ENCODE data around the gene GRAMD2B. TPM values are rescaled to one million over a fixed set of nuclear protein-coding genes. Genes with fewer than 3 reads are reported as not detected.
"Not testable (repeated sequence)": the region's sequence is repeated elsewhere in the genome, so short reads cannot be mapped to it uniquely, and the experiment has no call there.

Gene GRAMD2B
- total RNA-seq, 2 donors from 2014 or later, result 20.9 to 21.0 TPM

GRCh38 chr5:126468091-126468490 is 44.9 kb downstream of the GRAMD2B start:
- intact Hi-C loops (cut with DNase I), result no loop called here
- DNase-seq (ENCODE audit: low spot score), result no peak

- no peak for DNase-seq (ENCODE audit: low spot score)
- intact Hi-C loops (cut with DNase I), result loop anchor here in 1 of 2 donors (10.0 kb wide), 1 partner anchor 45 kb away; the partner anchor contains the start of gene GRAMD2B
These were observed 46.5 kb downstream of the GRAMD2B start for GRCh38 chr5:126469536-126470316.

- DNase-seq (ENCODE audit: low spot score), result not testable (repeated sequence)
- intact Hi-C loops (cut with DNase I), result loop anchor here in 1 of 2 donors (10.0 kb wide), 1 partner anchor 46 kb away; the partner anchor contains the start of gene GRAMD2B
These were observed 47.3 kb downstream of the GRAMD2B start for GRCh38 chr5:126470529-126470928.

GRCh38 chr5:126471247-126471646 is 48.0 kb downstream of the GRAMD2B start:
- intact Hi-C loops (cut with DNase I), result loop anchor here in 1 of 2 donors (10.0 kb wide), 1 partner anchor 46 kb away; the partner anchor contains the start of gene GRAMD2B
- no peak for DNase-seq (ENCODE audit: low spot score)

- no peak for DNase-seq (ENCODE audit: low spot score)
- intact Hi-C loops (cut with DNase I), result loop anchor here in 1 of 2 donors (10.0 kb wide), 1 partner anchor 47 kb away; the partner anchor contains the start of gene GRAMD2B
These were observed 48.8 kb downstream of the GRAMD2B start for GRCh38 chr5:126471875-126472537.

GRCh38 chr5:126472538-126472889 is 49.3 kb downstream of the GRAMD2B start:
- DNase-seq (ENCODE audit: low spot score), result no peak
- intact Hi-C loops (cut with DNase I), result loop anchor here in 1 of 2 donors (10.0 kb wide), 1 partner anchor 48 kb away; the partner anchor contains the start of gene GRAMD2B

GRCh38 chr5:126477294-126478117 is 54.3 kb downstream of the GRAMD2B start:
- DNase-seq (ENCODE audit: low spot score), result no peak
- intact Hi-C loops (cut with DNase I), result loop anchor here in 1 of 2 donors (10.0 kb wide), 1 partner anchor 53 kb away; the partner anchor contains the start of gene GRAMD2B

- no peak for DNase-seq (ENCODE audit: low spot score)
- intact Hi-C loops (cut with DNase I), result loop anchor here in 1 of 2 donors (10.0 kb wide), 1 partner anchor 55 kb away; the partner anchor contains the start of gene GRAMD2B
These were observed 56.6 kb downstream of the GRAMD2B start for GRCh38 chr5:126479810-126480209.

- DNase-seq (ENCODE audit: low spot score), result no peak
- intact Hi-C loops (cut with DNase I), result no loop called here
These were observed 57.6 kb downstream of the GRAMD2B start for GRCh38 chr5:126480824-126481223.

GRCh38 chr5:126481243-126481642 is 58.0 kb downstream of the GRAMD2B start:
- no peak for DNase-seq (ENCODE audit: low spot score)
- intact Hi-C loops (cut with DNase I), result no loop called here

- intact Hi-C loops (cut with DNase I), result no loop called here
- no peak for DNase-seq (ENCODE audit: low spot score)
These were observed 59.4 kb downstream of the GRAMD2B start for GRCh38 chr5:126482591-126482990.

GRCh38 chr5:126483156-126483555 is 59.9 kb downstream of the GRAMD2B start:
- no peak for DNase-seq (ENCODE audit: low spot score)
- intact Hi-C loops (cut with DNase I), result no loop called here

- no peak for DNase-seq (ENCODE audit: low spot score)
- intact Hi-C loops (cut with DNase I), result no loop called here
These were observed 61.0 kb downstream of the GRAMD2B start for GRCh38 chr5:126484253-126484652.

- DNase-seq (ENCODE audit: low spot score), result no peak
- intact Hi-C loops (cut with DNase I), result no loop called here
These were observed 63.1 kb downstream of the GRAMD2B start for GRCh38 chr5:126486332-126486731.

GRCh38 chr5:126487596-126487995 is 64.4 kb downstream of the GRAMD2B start:
- DNase-seq (ENCODE audit: low spot score), result no peak
- intact Hi-C loops (cut with DNase I), result no loop called here

GRCh38 chr5:126488443-126489065 is 65.3 kb downstream of the GRAMD2B start:
- no peak for DNase-seq (ENCODE audit: low spot score)
- intact Hi-C loops (cut with DNase I), result no loop called here

GRCh38 chr5:126490167-126490940 is 67.1 kb downstream of the GRAMD2B start:
- DNase-seq (ENCODE audit: low spot score), result no peak
- intact Hi-C loops (cut with DNase I), result no loop called here

- intact Hi-C loops (cut with DNase I), result no loop called here
- no peak for DNase-seq (ENCODE audit: low spot score)
These were observed 69.7 kb downstream of the GRAMD2B start for GRCh38 chr5:126492939-126493338.
